ENCODE measurements around the gene OR10C1. TPM values are rescaled to one million over a fixed set of nuclear protein-coding genes. Genes with fewer than 3 reads are reported as not detected.

The OR10C1 gene
- total RNA-seq, 1 experiment from 2014 or later = not detected

- Histone ChIP-seq H3K9ac (ENCODE audit: low read length) (no peak overlapping the region), H4K20me1 (ENCODE audit: insufficient read depth, low read depth, low read length) (no peaks in the 10 kb centered on the region), H3K79me2 (ENCODE audit: low read length) (no peaks in the 10 kb centered on the region), H3K27me3 (ENCODE audit: low read length) (no peaks in the 10 kb centered on the region), H3K27ac (ENCODE audit: low read length) (no peak overlapping the region), H3K4me1 (ENCODE audit: low read length) (no peaks in the 10 kb centered on the region), H3K36me3 (ENCODE audit: insufficient read depth, low read length) (no peaks in the 10 kb centered on the region), H3K4me3 (ENCODE audit: low read length) (no peak overlapping the region), H2AFZ (ENCODE audit: low read length) (no peak overlapping the region), H3K4me2 (ENCODE audit: low read depth, low read length, poor library complexity, severe bottlenecking) (no peak overlapping the region), H3K9me3 (ENCODE audit: low read length) (no peaks in the 10 kb centered on the region), H3K9me2 (replicated peaks; ENCODE audit: insufficient read depth, low read length) (no peaks in the 10 kb centered on the region)
- no peak for DNase-seq
Observed at GRCh38 chr6:29479560-29479959, 40.5 kb downstream of the OR10C1 start.

- Histone ChIP-seq H3K9me3 (ENCODE audit: low read length) (no peaks in the 10 kb centered on the region), H3K4me1 (ENCODE audit: low read length) (no peaks in the 10 kb centered on the region), H3K27ac (ENCODE audit: low read length) (no peak overlapping the region), H3K4me3 (ENCODE audit: low read length) (no peak overlapping the region), H4K20me1 (ENCODE audit: insufficient read depth, low read depth, low read length) (no peaks in the 10 kb centered on the region), H3K9ac (ENCODE audit: low read length) (no peak overlapping the region), H3K27me3 (ENCODE audit: low read length) (no peaks in the 10 kb centered on the region), H3K36me3 (ENCODE audit: insufficient read depth, low read length) (no peaks in the 10 kb centered on the region), H3K4me2 (ENCODE audit: low read depth, low read length, poor library complexity, severe bottlenecking) (no peak overlapping the region), H3K9me2 (replicated peaks; ENCODE audit: insufficient read depth, low read length) (no peaks in the 10 kb centered on the region), H3K79me2 (ENCODE audit: low read length) (no peaks in the 10 kb centered on the region), H2AFZ (ENCODE audit: low read length) (no peak overlapping the region)
- DNase-seq = no peak
Observed at GRCh38 chr6:29483186-29483585, 44.1 kb downstream of the OR10C1 start.

- Histone ChIP-seq H3K4me1 (ENCODE audit: low read length) (no peaks in the 10 kb centered on the region), H3K79me2 (ENCODE audit: low read length) (no peaks in the 10 kb centered on the region), H2AFZ (ENCODE audit: low read length) (no peak overlapping the region), H3K27me3 (ENCODE audit: low read length) (no peaks in the 10 kb centered on the region), H3K9me3 (ENCODE audit: low read length) (no peaks in the 10 kb centered on the region), H3K4me2 (ENCODE audit: low read depth, low read length, poor library complexity, severe bottlenecking) (no peak overlapping the region), H3K9ac (ENCODE audit: low read length) (no peak overlapping the region), H3K36me3 (ENCODE audit: insufficient read depth, low read length) (no peaks in the 10 kb centered on the region), H3K9me2 (replicated peaks; ENCODE audit: insufficient read depth, low read length) (no peaks in the 10 kb centered on the region), H3K4me3 (ENCODE audit: low read length) (no peak overlapping the region), H3K27ac (ENCODE audit: low read length) (no peak overlapping the region), H4K20me1 (ENCODE audit: insufficient read depth, low read depth, low read length) (no peaks in the 10 kb centered on the region)
- DNase-seq = no peak
Observed at GRCh38 chr6:29483735-29484134, 44.6 kb downstream of the OR10C1 start.

GRCh38 chr6:29486577-29486976 is 47.5 kb downstream of the OR10C1 start:
- Histone ChIP-seq H3K4me3 (ENCODE audit: low read length) (no peak overlapping the region), H3K27me3 (ENCODE audit: low read length) (no peaks in the 10 kb centered on the region), H3K9ac (ENCODE audit: low read length) (no peak overlapping the region), H2AFZ (ENCODE audit: low read length) (no peak overlapping the region), H3K79me2 (ENCODE audit: low read length) (no peaks in the 10 kb centered on the region), H3K4me1 (ENCODE audit: low read length) (0 out of 2 replicates have a peak, but pooled peaks cover 5% of the 10 kb centered on the region), H3K36me3 (ENCODE audit: insufficient read depth, low read length) (no peaks in the 10 kb centered on the region), H3K9me2 (replicated peaks; ENCODE audit: insufficient read depth, low read length) (no peaks in the 10 kb centered on the region), H3K4me2 (ENCODE audit: low read depth, low read length, poor library complexity, severe bottlenecking) (no peak overlapping the region), H3K9me3 (ENCODE audit: low read length) (no peaks in the 10 kb centered on the region), H4K20me1 (ENCODE audit: insufficient read depth, low read depth, low read length) (no peaks in the 10 kb centered on the region), H3K27ac (ENCODE audit: low read length) (no peak overlapping the region)
- DNase-seq = no peak

GRCh38 chr6:29487131-29487530 is 48.0 kb downstream of the OR10C1 start:
- no peak overlapping the region for H3K4me3 ChIP-seq (ENCODE audit: low read length)
- no peak for DNase-seq
- H3K9me2 ChIP-seq (replicated peaks; ENCODE audit: insufficient read depth, low read length) = no peaks in the 10 kb centered on the region
- 0 out of 2 replicates have a peak, but pooled peaks cover 5% of the 10 kb centered on the region for H3K4me1 ChIP-seq (ENCODE audit: low read length)
- H3K9ac ChIP-seq (ENCODE audit: low read length) = no peak overlapping the region
- no peak overlapping the region for H2AFZ ChIP-seq (ENCODE audit: low read length)
- H4K20me1 ChIP-seq (ENCODE audit: insufficient read depth, low read depth, low read length) = no peaks in the 10 kb centered on the region
- no peaks in the 10 kb centered on the region for H3K36me3 ChIP-seq (ENCODE audit: insufficient read depth, low read length)
- H3K27ac ChIP-seq (ENCODE audit: low read length) = no peak overlapping the region
- no peaks in the 10 kb centered on the region for H3K9me3 ChIP-seq (ENCODE audit: low read length)
- no peaks in the 10 kb centered on the region for H3K27me3 ChIP-seq (ENCODE audit: low read length)
- no peak overlapping the region for H3K4me2 ChIP-seq (ENCODE audit: low read depth, low read length, poor library complexity, severe bottlenecking)
- no peaks in the 10 kb centered on the region for H3K79me2 ChIP-seq (ENCODE audit: low read length)

- no peaks in the 10 kb centered on the region for H3K36me3 ChIP-seq (ENCODE audit: insufficient read depth, low read length)
- DNase-seq = no peak
- H4K20me1 ChIP-seq (ENCODE audit: insufficient read depth, low read depth, low read length) = no peaks in the 10 kb centered on the region
- H3K27ac ChIP-seq (ENCODE audit: low read length) = no peak within 1 kb of the TSS
- H3K4me2 ChIP-seq (ENCODE audit: low read depth, low read length, poor library complexity, severe bottlenecking) = no peak within 1 kb of the TSS
- no peaks in the 10 kb centered on the region for H3K79me2 ChIP-seq (ENCODE audit: low read length)
- 0 out of 2 replicates have a peak, but pooled peaks cover 5% of the 10 kb centered on the region for H3K4me1 ChIP-seq (ENCODE audit: low read length)
- no peaks in the 10 kb centered on the region for H3K27me3 ChIP-seq (ENCODE audit: low read length)
- no peaks in the 10 kb centered on the region for H3K9me3 ChIP-seq (ENCODE audit: low read length)
- H3K9me2 ChIP-seq (replicated peaks; ENCODE audit: insufficient read depth, low read length) = no peaks in the 10 kb centered on the region
- no peak within 1 kb of the TSS for H3K9ac ChIP-seq (ENCODE audit: low read length)
- no peak within 1 kb of the TSS for H2AFZ ChIP-seq (ENCODE audit: low read length)
- no peak within 1 kb of the TSS for H3K4me3 ChIP-seq (ENCODE audit: low read length)
Observed at GRCh38 chr6:29487660-29488059, 48.6 kb downstream of the OR10C1 start, which contains the start of gene MAS1L. MAS1L (minus strand) TSS chr6:29487956; CDS start chr6:29487902, 54 bp downstream.

- Histone ChIP-seq H3K4me2 (ENCODE audit: low read depth, low read length, poor library complexity, severe bottlenecking) (no peak overlapping the region), H3K36me3 (ENCODE audit: insufficient read depth, low read length) (no peaks in the 10 kb centered on the region)
- no peak for DNase-seq
Observed at GRCh38 chr6:29488874-29489273, 49.8 kb downstream of the OR10C1 start.

GRCh38 chr6:29489286-29489685 is 50.2 kb downstream of the OR10C1 start:
- Histone ChIP-seq H3K4me2 (ENCODE audit: low read depth, low read length, poor library complexity, severe bottlenecking) (no peak overlapping the region), H3K79me2 (ENCODE audit: low read length) (no peaks in the 10 kb centered on the region), H3K9ac (ENCODE audit: low read length) (no peak overlapping the region), H3K36me3 (ENCODE audit: insufficient read depth, low read length) (no peaks in the 10 kb centered on the region), H2AFZ (ENCODE audit: low read length) (no peak overlapping the region), H3K4me3 (ENCODE audit: low read length) (no peak overlapping the region), H3K27ac (ENCODE audit: low read length) (no peak overlapping the region), H3K27me3 (ENCODE audit: low read length) (no peaks in the 10 kb centered on the region), H3K4me1 (ENCODE audit: low read length) (0 out of 2 replicates have a peak, but pooled peaks cover 5% of the 10 kb centered on the region), H3K9me3 (ENCODE audit: low read length) (no peaks in the 10 kb centered on the region), H4K20me1 (ENCODE audit: insufficient read depth, low read depth, low read length) (no peaks in the 10 kb centered on the region), H3K9me2 (replicated peaks; ENCODE audit: insufficient read depth, low read length) (no peaks in the 10 kb centered on the region)
- no peak for DNase-seq

More at GRCh38 chr6:29488874-29489273, 49.8 kb downstream of the OR10C1 start:
- Histone ChIP-seq H3K27ac (ENCODE audit: low read length) (no peak overlapping the region), H2AFZ (ENCODE audit: low read length) (no peak overlapping the region), H3K79me2 (ENCODE audit: low read length) (no peaks in the 10 kb centered on the region), H3K9me2 (replicated peaks; ENCODE audit: insufficient read depth, low read length) (no peaks in the 10 kb centered on the region), H3K27me3 (ENCODE audit: low read length) (no peaks in the 10 kb centered on the region), H3K4me1 (ENCODE audit: low read length) (0 out of 2 replicates have a peak, but pooled peaks cover 5% of the 10 kb centered on the region), H4K20me1 (ENCODE audit: insufficient read depth, low read depth, low read length) (no peaks in the 10 kb centered on the region), H3K9ac (ENCODE audit: low read length) (no peak overlapping the region), H3K4me3 (ENCODE audit: low read length) (no peak overlapping the region), H3K9me3 (ENCODE audit: low read length) (no peaks in the 10 kb centered on the region)
